ENCODE results near the gene NXT1. TPM values are rescaled to one million over a fixed set of nuclear protein-coding genes. Genes with fewer than 3 reads are reported as not detected.

The NXT1 gene
- total RNA-seq, 1 donor from 2014 or later = 17.9 TPM

GRCh38 chr20:23308024-23308423 lies 42.6 kb upstream of the NXT1 start:
- no peak overlapping the region for H2AFZ ChIP-seq (ENCODE audit: low read depth, low read length)
- no peak for FAIRE-seq
- no peak overlapping the region for H3K9ac ChIP-seq (ENCODE audit: low read length)
- H3K27ac Mint-ChIP-seq (ENCODE audit: unreplicated experiment) = no peak overlapping the region
- DNase-seq (ENCODE audit: low read depth) = no peak
- H3K27ac ChIP-seq (ENCODE audit: low read depth, low read length) = no peak overlapping the region
- peaks cover 14% of the 10 kb centered on the region for H3K4me1 Mint-ChIP-seq (ENCODE audit: low read depth, unreplicated experiment)
- TF ChIP-seq CTCF (IDR thresholded peaks at IDR 0.05; ENCODE audit: insufficient read depth, low read depth, low read length) (no peak), EZH2 (IDR thresholded peaks at IDR 0.05; ENCODE audit: insufficient read depth, low read length) (no peak)
- peaks cover 8% of the 10 kb centered on the region for H3K9me3 Mint-ChIP-seq (ENCODE audit: unreplicated experiment)
- no peaks in the 10 kb centered on the region for H3K4me1 ChIP-seq (ENCODE audit: insufficient read depth, low read length)
- H3K36me3 ChIP-seq (ENCODE audit: insufficient read depth, low read length) = no peaks in the 10 kb centered on the region
- H3K36me3 Mint-ChIP-seq (ENCODE audit: low read depth, unreplicated experiment) = no peaks in the 10 kb centered on the region
- no peak overlapping the region for H3K4me2 ChIP-seq (ENCODE audit: low read length)
- no peak overlapping the region for H3K4me3 Mint-ChIP-seq (ENCODE audit: unreplicated experiment)
- no peaks in the 10 kb centered on the region for H4K20me1 ChIP-seq (ENCODE audit: insufficient read depth, low read length)
- H3K4me3 ChIP-seq (ENCODE audit: insufficient read depth, low read depth, low read length) = no peak overlapping the region
- H3K27me3 ChIP-seq (ENCODE audit: insufficient read depth, low read length) = no peaks in the 10 kb centered on the region
- H3K9me3 ChIP-seq (ENCODE audit: insufficient read depth, low read depth, low read length) = no peaks in the 10 kb centered on the region
- peaks cover 16% of the 10 kb centered on the region for H3K27me3 Mint-ChIP-seq (ENCODE audit: low read depth, unreplicated experiment)
- H3K79me2 ChIP-seq (ENCODE audit: insufficient read depth, low read length) = no peaks in the 10 kb centered on the region

- no peaks in the 10 kb centered on the region for H3K79me2 ChIP-seq (ENCODE audit: insufficient read depth, low read length)
- H3K9me3 ChIP-seq (ENCODE audit: insufficient read depth, low read depth, low read length) = no peaks in the 10 kb centered on the region
- no peak overlapping the region for H3K9ac ChIP-seq (ENCODE audit: low read length)
- TF ChIP-seq EZH2 (IDR thresholded peaks at IDR 0.05; ENCODE audit: insufficient read depth, low read length) = no peak
- TF ChIP-seq CTCF (IDR thresholded peaks at IDR 0.05; ENCODE audit: insufficient read depth, low read depth, low read length) = no peak
- H3K4me3 ChIP-seq (ENCODE audit: insufficient read depth, low read depth, low read length) = no peak overlapping the region
- DNase-seq (ENCODE audit: low read depth) = no peak
- Mint-ChIP-seq H3K4me1 (ENCODE audit: low read depth, unreplicated experiment) (peaks cover 14% of the 10 kb centered on the region), H3K4me3 (ENCODE audit: unreplicated experiment) (no peak overlapping the region), H3K27me3 (ENCODE audit: low read depth, unreplicated experiment) (peaks cover 8% of the 10 kb centered on the region), H3K27ac (ENCODE audit: unreplicated experiment) (no peak overlapping the region), H3K9me3 (ENCODE audit: unreplicated experiment) (peaks cover 8% of the 10 kb centered on the region), H3K36me3 (ENCODE audit: low read depth, unreplicated experiment) (no peaks in the 10 kb centered on the region)
- H3K4me1 ChIP-seq (ENCODE audit: insufficient read depth, low read length) = no peaks in the 10 kb centered on the region
- H3K27ac ChIP-seq (ENCODE audit: low read depth, low read length) = no peak overlapping the region
- no peak overlapping the region for H2AFZ ChIP-seq (ENCODE audit: low read depth, low read length)
- no peaks in the 10 kb centered on the region for H4K20me1 ChIP-seq (ENCODE audit: insufficient read depth, low read length)
- FAIRE-seq = no peak
- no peaks in the 10 kb centered on the region for H3K36me3 ChIP-seq (ENCODE audit: insufficient read depth, low read length)
- no peaks in the 10 kb centered on the region for H3K27me3 ChIP-seq (ENCODE audit: insufficient read depth, low read length)
- H3K4me2 ChIP-seq (ENCODE audit: low read length) = no peak overlapping the region
Observed at GRCh38 chr20:23308908-23309307, 41.7 kb upstream of the NXT1 start.

- Mint-ChIP-seq H3K36me3 (ENCODE audit: low read depth, unreplicated experiment) (no peaks in the 10 kb centered on the region), H3K4me1 (ENCODE audit: low read depth, unreplicated experiment) (peaks cover 14% of the 10 kb centered on the region), H3K27me3 (ENCODE audit: low read depth, unreplicated experiment) (peaks cover 7% of the 10 kb centered on the region), H3K9me3 (ENCODE audit: unreplicated experiment) (peaks cover 8% of the 10 kb centered on the region), H3K4me3 (ENCODE audit: unreplicated experiment) (no peak overlapping the region), H3K27ac (ENCODE audit: unreplicated experiment) (no peak overlapping the region)
- TF ChIP-seq CTCF (IDR thresholded peaks at IDR 0.05; ENCODE audit: insufficient read depth, low read depth, low read length) (no peak), EZH2 (IDR thresholded peaks at IDR 0.05; ENCODE audit: insufficient read depth, low read length) (no peak)
- no peak for DNase-seq (ENCODE audit: low read depth)
- H4K20me1 ChIP-seq (ENCODE audit: insufficient read depth, low read length) = no peaks in the 10 kb centered on the region
- H3K9ac ChIP-seq (ENCODE audit: low read length) = no peak overlapping the region
- H3K9me3 ChIP-seq (ENCODE audit: insufficient read depth, low read depth, low read length) = no peaks in the 10 kb centered on the region
- no peak for FAIRE-seq
- no peak overlapping the region for H3K4me3 ChIP-seq (ENCODE audit: insufficient read depth, low read depth, low read length)
- no peak overlapping the region for H3K4me2 ChIP-seq (ENCODE audit: low read length)
- H3K27me3 ChIP-seq (ENCODE audit: insufficient read depth, low read length) = no peaks in the 10 kb centered on the region
- no peaks in the 10 kb centered on the region for H3K4me1 ChIP-seq (ENCODE audit: insufficient read depth, low read length)
- H3K27ac ChIP-seq (ENCODE audit: low read depth, low read length) = no peak overlapping the region
- H3K79me2 ChIP-seq (ENCODE audit: insufficient read depth, low read length) = no peaks in the 10 kb centered on the region
- no peaks in the 10 kb centered on the region for H3K36me3 ChIP-seq (ENCODE audit: insufficient read depth, low read length)
- no peak overlapping the region for H2AFZ ChIP-seq (ENCODE audit: low read depth, low read length)
Observed at GRCh38 chr20:23309781-23310180, 40.8 kb upstream of the NXT1 start.
